Stromal cell of bone marrow (primary cell): ENCODE data around the gene MDFIC.

ENCODE experiments used
- DNase-seq: peaks from one replicate; pipeline ENCODE4 v3.0.0-alpha.2; 2012; ENCODE audit warnings: low read depth

The MDFIC gene

GRCh38 chr7:115040057-115040456, 118.2 kb downstream of the MDFIC start:
- no peak for DNase-seq

GRCh38 chr7:115040495-115040894, 118.6 kb downstream of the MDFIC start:
- no peak for DNase-seq

GRCh38 chr7:115042596-115042995, 120.7 kb downstream of the MDFIC start:
- DNase-seq, result no peak

- DNase-seq, result no peak
Observed at GRCh38 chr7:115043605-115044004, 121.7 kb downstream of the MDFIC start.

- DNase-seq, result no peak
Observed at GRCh38 chr7:115044224-115044623, 122.3 kb downstream of the MDFIC start.

- no peak for DNase-seq
Observed at GRCh38 chr7:115047958-115048720, 126.2 kb downstream of the MDFIC start.

- no peak for DNase-seq
Observed at GRCh38 chr7:115052706-115053105, 130.8 kb downstream of the MDFIC start.

- DNase-seq, result no peak
Observed at GRCh38 chr7:115054478-115055065, 132.7 kb downstream of the MDFIC start.

GRCh38 chr7:115056019-115056418, 134.1 kb downstream of the MDFIC start:
- DNase-seq, result no peak

GRCh38 chr7:115058726-115059125, 136.8 kb downstream of the MDFIC start:
- no peak for DNase-seq

- DNase-seq, result no peak
Observed at GRCh38 chr7:115059321-115059720, 137.4 kb downstream of the MDFIC start.

GRCh38 chr7:115060095-115060870, 138.4 kb downstream of the MDFIC start:
- no peak for DNase-seq

- DNase-seq, result no peak
Observed at GRCh38 chr7:115066050-115066449, 144.2 kb downstream of the MDFIC start.

GRCh38 chr7:115066634-115067033, 144.7 kb downstream of the MDFIC start:
- no peak for DNase-seq

GRCh38 chr7:115068220-115068619, 146.3 kb downstream of the MDFIC start:
- DNase-seq, result no peak
